Prostate gland (tissue), 2 donors: Measurements from ENCODE around the gene LDLR.

Source experiments
- POLR2A ChIP-seq: fragments of 450-650 bp; IDR thresholded peaks from one replicate; pipeline ENCODE4 v1.6.1; 2016; ENCODE audit warnings: antibody characterized with exemption, mild to moderate bottlenecking
- POLR2AphosphoS5 ChIP-seq: sonication (generic); formaldehyde crosslinking; IDR thresholded peaks from one replicate; pipeline ENCODE4 v1.6.1; 2017; ENCODE audit warnings: antibody characterized with exemption
- TF ChIP-seq, protein P1 (sequence below), 4 experiments: fragments of 200-600 bp in 2 of 4; fragments of 450-650 bp in 2 of 4; sonication (generic) in 2 of 4; IDR thresholded peaks; 1 replicate in 3 of 4; 2 replicates in 1 of 4; pipeline ENCODE4 v1.5.1; 2016 to 2019; ENCODE audit warnings: antibody characterized with exemption in 4 of 4, mild to moderate bottlenecking in 2 of 4, moderate library complexity in 2 of 4

DNA sequence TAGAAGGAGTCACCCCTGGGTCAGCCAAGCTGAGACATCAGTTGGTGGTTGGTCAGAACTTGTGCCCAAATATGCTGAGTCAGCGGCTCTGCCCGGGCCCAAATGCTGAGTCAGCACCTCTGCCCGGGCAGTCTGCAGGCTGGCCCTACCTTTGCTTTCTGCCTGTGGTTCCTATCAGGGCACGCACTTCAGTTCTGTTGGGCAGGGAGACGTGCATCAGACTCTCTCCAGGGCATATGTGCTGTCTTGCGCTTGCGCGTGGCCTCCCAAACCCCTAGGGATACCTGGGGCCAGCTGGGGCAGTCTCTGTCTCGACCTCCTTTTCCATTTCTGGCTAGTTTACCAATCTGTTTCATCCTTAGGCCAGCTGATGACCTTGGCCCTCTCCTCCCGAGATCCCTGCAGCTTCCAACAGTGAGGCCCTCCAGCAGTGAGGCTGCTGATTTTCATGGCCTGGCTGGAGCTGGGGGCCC is 24.4 kb upstream of the LDLR start:
- TF ChIP-seq, protein P1, sequence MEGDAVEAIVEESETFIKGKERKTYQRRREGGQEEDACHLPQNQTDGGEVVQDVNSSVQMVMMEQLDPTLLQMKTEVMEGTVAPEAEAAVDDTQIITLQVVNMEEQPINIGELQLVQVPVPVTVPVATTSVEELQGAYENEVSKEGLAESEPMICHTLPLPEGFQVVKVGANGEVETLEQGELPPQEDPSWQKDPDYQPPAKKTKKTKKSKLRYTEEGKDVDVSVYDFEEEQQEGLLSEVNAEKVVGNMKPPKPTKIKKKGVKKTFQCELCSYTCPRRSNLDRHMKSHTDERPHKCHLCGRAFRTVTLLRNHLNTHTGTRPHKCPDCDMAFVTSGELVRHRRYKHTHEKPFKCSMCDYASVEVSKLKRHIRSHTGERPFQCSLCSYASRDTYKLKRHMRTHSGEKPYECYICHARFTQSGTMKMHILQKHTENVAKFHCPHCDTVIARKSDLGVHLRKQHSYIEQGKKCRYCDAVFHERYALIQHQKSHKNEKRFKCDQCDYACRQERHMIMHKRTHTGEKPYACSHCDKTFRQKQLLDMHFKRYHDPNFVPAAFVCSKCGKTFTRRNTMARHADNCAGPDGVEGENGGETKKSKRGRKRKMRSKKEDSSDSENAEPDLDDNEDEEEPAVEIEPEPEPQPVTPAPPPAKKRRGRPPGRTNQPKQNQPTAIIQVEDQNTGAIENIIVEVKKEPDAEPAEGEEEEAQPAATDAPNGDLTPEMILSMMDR (IDR thresholded peaks at IDR 0.05), result no peak
- TF ChIP-seq POLR2AphosphoS5, result no peak
- TF ChIP-seq POLR2A, result no peak
